ENCODE results near the gene ANGPT4.
"Not testable (repeated sequence)": the region's sequence is repeated elsewhere in the genome, so short reads cannot be mapped to it uniquely, and the experiment has no call there.

Gene ANGPT4

DNA sequence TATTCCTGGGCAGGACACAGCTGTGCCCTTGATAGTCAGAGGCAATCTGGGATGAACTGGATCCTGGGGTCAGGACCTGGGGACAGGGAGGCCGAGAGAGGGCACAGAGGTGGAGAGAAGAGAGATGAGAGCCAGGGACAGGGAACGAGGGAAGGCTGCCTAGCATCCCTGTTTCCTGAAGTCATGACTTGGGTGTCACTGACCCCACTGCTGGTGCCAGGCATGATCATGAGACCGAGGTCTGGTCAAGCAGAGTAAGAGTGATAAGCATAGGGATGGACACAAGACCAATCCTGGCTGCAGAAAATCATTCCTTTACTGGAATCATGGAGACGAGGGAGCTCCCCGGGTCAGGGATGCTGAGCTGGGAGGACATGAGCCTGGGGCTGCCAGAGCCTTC is 46.5 kb downstream of the ANGPT4 start:
- in situ Hi-C loops (cut with MboI; ENCODE audit: low sequenced_read_pairs): no loop called here
- DNase-seq (ENCODE audit: low spot score in 2 of 2): no peak
- H3K4me3 ChIP-seq: no peak overlapping the region
- no peaks in the 10 kb centered on the region for H3K4me1 ChIP-seq
- no peaks in the 10 kb centered on the region for H3K36me3 ChIP-seq (replicated peaks)
- H3K9me3 ChIP-seq: no peaks in the 10 kb centered on the region
- H3K27me3 ChIP-seq (ENCODE audit: low read depth): no peaks in the 10 kb centered on the region

DNA sequence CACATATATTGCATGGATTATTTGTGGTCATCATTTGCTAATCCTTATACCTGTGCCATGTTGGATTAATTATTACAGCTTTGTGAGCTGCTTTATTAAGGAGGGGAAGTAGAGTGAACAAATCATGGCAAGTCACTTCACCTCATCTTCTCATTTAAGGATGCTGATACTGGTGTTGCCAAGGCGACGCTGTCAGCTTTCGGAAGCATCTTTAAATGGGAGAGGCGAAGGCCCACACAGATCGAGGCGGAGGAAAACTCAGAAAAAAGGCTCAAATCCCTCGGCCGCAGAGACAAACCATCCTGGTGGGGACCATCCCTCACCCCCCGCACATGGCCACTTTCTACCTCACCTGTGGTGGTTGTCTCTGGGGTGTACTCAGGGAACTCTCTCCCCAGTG is 47.9 kb downstream of the ANGPT4 start:
- in situ Hi-C loops (cut with MboI; ENCODE audit: low sequenced_read_pairs): no loop called here
- H3K27me3 ChIP-seq (ENCODE audit: low read depth): no peaks in the 10 kb centered on the region
- no peaks in the 10 kb centered on the region for H3K4me1 ChIP-seq

DNA sequence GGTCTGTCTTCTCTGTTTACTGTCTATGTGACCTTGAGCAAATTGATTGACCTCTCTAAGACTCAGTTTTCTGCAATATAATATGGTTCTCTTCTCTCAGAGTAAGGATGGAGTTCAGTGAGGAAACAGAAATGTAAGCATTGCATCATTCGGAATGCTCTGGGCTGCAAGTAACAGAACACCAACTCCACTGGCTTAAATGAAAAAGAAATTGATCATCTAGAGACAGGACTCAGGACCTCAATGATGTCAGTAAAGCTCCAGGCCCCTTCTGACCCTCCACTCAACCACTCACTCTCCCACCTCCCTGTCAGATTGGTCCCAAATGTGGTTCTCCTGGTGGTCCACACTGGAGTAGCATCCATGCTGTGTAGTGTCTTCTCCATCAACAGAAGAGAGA is 50.7 kb downstream of the ANGPT4 start:
- in situ Hi-C loops (cut with MboI; ENCODE audit: low sequenced_read_pairs): no loop called here
- DNase-seq (ENCODE audit: low spot score in 2 of 2): no peak
- no peaks in the 10 kb centered on the region for H3K9me3 ChIP-seq
- H3K4me3 ChIP-seq: no peak overlapping the region
- H3K27me3 ChIP-seq (ENCODE audit: low read depth): no peaks in the 10 kb centered on the region
- no peaks in the 10 kb centered on the region for H3K4me1 ChIP-seq
- no peaks in the 10 kb centered on the region for H3K36me3 ChIP-seq (replicated peaks)

More for the DNA sequence above, 47.9 kb downstream of the ANGPT4 start:
- DNase-seq (ENCODE audit: low spot score in 2 of 2): no peak
- Histone ChIP-seq H3K9me3 (no peaks in the 10 kb centered on the region), H3K4me3 (no peak overlapping the region), H3K36me3 (replicated peaks) (no peaks in the 10 kb centered on the region)

DNA sequence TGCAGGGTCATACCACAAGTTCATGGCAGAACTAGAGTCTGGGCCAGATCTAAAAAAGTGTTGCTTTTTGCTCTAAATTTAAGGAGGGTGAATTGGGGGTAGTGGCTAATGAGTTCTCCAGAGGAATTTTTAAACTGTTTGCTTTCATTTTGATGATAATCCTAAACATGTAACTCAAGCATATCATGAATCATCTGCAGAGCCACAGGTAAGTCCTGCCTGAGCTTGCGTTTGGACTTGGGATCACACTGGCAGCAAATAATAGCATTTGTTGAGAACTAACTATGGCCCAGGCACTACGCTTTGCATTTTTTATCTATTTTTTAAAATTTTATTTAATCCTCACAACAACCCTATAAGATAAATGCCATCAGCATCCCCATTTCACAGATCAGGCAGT is 55.2 kb downstream of the ANGPT4 start:
- DNase-seq (ENCODE audit: low spot score in 2 of 2): no peak
- no peaks in the 10 kb centered on the region for H3K9me3 ChIP-seq
- H3K36me3 ChIP-seq (replicated peaks): no peaks in the 10 kb centered on the region
- H3K4me1 ChIP-seq: no peaks in the 10 kb centered on the region
- no peak overlapping the region for H3K4me3 ChIP-seq
- H3K27me3 ChIP-seq (ENCODE audit: low read depth): no peaks in the 10 kb centered on the region
- in situ Hi-C loops (cut with MboI; ENCODE audit: low sequenced_read_pairs): no loop called here

DNA sequence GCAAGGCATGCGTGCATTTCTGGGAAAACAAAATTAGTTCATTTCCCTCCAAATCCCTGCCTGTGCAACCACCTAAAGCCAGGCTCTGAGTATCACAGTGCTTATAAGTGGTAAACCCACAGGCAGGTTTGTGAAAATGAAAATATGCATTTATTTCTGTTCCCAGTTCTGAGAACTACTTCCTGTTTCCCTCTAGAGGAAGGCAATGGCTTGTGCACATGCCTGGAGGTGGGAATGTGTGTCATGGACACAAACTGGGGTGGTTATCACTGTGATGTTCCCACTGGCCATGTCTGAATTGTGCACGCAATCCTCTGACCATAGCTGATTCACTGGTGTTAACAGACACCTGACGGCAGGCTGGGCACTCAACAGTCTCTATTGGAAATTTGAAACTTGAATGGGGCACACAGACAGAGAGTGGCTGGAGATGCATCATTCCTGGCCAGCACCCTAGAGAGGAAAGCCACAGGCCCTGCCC is 56.3 kb downstream of the ANGPT4 start:
- H3K9me3 ChIP-seq: no peaks in the 10 kb centered on the region
- no peaks in the 10 kb centered on the region for H3K27me3 ChIP-seq (ENCODE audit: low read depth)
- in situ Hi-C loops (cut with MboI; ENCODE audit: low sequenced_read_pairs): no loop called here
- H3K36me3 ChIP-seq (replicated peaks): no peaks in the 10 kb centered on the region
- H3K4me1 ChIP-seq: no peaks in the 10 kb centered on the region
- no peak overlapping the region for H3K4me3 ChIP-seq
- no peak for DNase-seq (ENCODE audit: low spot score in 2 of 2)

DNA sequence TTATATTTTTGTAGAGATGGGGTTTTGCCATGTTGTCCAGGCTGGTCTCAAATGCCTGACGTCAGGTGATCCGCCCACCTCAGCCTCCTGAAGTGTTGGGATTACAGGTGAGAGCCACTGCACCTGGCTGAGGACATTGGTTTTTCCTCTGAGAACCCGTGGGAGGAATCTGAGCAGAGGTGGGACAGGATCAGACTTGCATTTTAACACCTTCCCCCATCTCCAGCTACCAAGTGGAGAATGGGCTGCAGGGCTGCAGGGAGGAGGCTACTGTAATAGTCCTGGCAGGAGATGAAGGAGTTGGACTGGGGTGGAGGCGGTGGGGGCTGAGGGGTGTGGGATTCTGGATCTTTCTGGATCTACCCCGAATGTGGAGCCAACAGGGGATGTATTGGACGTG is 58.1 kb downstream of the ANGPT4 start:
- in situ Hi-C loops (cut with MboI; ENCODE audit: low sequenced_read_pairs): no loop called here
- H3K27me3 ChIP-seq (ENCODE audit: low read depth): no peaks in the 10 kb centered on the region
- H3K9me3 ChIP-seq: no peaks in the 10 kb centered on the region
- H3K4me3 ChIP-seq: no peak overlapping the region
- DNase-seq (ENCODE audit: low spot score in 2 of 2): no peak
- no peaks in the 10 kb centered on the region for H3K36me3 ChIP-seq (replicated peaks)
- no peaks in the 10 kb centered on the region for H3K4me1 ChIP-seq

DNA sequence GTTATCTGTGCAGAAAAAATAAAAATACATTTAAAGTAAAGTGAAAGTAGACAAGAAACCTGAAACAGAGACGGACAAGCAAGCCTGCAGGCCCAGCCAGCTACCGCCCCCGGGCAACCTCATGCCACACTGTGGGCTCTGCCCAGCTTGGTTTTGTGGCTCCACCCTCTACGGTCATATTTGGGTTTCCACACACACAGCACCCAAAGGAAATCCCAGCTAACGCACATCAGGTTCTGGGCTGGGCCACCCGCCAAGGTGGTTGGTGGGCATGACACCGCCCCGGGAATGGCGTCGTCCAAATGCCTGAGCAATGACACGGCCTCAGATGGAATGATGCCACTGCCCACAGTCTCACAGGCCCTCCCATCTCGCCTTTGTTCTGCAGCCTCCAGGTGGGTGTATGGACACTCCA is 59.8 kb downstream of the ANGPT4 start:
- in situ Hi-C loops (cut with MboI; ENCODE audit: low sequenced_read_pairs): no loop called here
- Histone ChIP-seq H3K9me3 (no peaks in the 10 kb centered on the region), H3K27me3 (ENCODE audit: low read depth) (no peaks in the 10 kb centered on the region), H3K4me1 (no peaks in the 10 kb centered on the region), H3K4me3 (no peak overlapping the region), H3K36me3 (replicated peaks) (no peaks in the 10 kb centered on the region)
- DNase-seq (ENCODE audit: low spot score in 2 of 2): no peak

DNA sequence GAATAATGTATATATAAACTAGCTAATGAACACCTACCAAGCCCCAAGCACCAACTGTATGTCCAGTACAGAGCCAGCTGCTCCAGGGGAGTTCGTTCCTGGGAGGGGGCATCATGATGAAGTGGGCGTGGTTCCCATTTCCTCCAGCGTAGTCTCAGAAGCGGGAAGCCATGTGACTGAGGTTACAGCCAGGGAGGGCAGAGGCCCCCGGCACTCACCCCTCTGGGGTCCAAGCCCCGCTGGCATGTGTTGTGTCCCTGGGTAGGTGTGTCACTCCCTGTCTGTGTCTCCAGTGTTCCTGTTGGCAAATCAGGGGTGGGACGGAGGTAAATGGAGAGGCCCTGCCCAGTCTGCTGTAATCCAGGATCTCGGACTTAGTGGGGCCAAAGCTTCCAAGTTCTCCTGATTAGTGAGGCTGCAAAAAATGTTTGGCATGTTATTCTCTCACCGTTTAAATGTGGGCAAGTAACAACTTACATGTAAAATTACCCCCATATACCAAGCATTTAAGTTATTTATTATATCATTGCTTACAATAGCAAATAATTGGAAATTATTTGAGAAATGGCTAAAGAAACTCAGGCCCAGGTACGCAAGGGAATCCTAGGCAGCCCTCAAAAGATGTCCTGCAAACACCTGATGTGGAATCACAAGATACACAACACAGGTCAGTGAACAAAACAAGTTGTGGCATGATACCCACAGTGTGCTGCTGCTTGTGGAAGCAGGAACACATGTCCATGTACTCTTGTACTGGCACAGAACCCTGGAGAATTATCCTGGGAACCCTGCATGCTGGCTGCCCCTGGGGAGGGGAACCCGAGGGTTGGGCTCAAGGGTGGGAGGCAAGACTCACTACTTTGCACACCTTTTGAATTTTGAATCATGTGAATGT is 60.4 kb downstream of the ANGPT4 start:
- no peaks in the 10 kb centered on the region for H3K4me1 ChIP-seq

DNA sequence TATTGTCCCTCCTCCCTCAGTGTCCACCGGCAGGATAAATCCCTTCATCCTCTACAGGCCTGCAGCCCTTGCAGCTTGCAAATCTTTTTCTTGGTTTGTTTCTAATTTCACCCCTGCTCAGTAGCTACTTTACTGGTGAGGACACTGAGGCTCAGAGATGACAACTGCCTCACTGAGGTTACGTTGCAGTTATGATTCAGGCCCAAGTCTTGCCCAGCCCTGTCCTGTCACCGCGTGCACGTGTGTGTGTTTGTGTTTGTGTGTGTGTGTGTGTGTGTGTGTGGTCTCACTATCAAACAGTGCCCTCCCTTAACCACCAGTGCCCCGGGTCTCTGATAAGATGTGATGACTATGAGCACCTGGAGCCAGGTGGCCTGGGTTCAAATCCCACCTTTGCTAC is 61.5 kb downstream of the ANGPT4 start:
- no peak for DNase-seq (ENCODE audit: low spot score in 2 of 2)
- in situ Hi-C loops (cut with MboI; ENCODE audit: low sequenced_read_pairs): no loop called here
- Histone ChIP-seq H3K4me1 (no peaks in the 10 kb centered on the region), H3K36me3 (replicated peaks) (no peaks in the 10 kb centered on the region), H3K4me3 (no peak overlapping the region), H3K27me3 (ENCODE audit: low read depth) (no peaks in the 10 kb centered on the region), H3K9me3 (no peaks in the 10 kb centered on the region)

More for the DNA sequence above, 60.4 kb downstream of the ANGPT4 start:
- no peaks in the 10 kb centered on the region for H3K27me3 ChIP-seq (ENCODE audit: low read depth)
- H3K4me3 ChIP-seq: no peak overlapping the region
- H3K36me3 ChIP-seq (replicated peaks): no peaks in the 10 kb centered on the region
- no peak for DNase-seq (ENCODE audit: low spot score in 2 of 2)
- H3K9me3 ChIP-seq: no peaks in the 10 kb centered on the region
- in situ Hi-C loops (cut with MboI; ENCODE audit: low sequenced_read_pairs): no loop called here

DNA sequence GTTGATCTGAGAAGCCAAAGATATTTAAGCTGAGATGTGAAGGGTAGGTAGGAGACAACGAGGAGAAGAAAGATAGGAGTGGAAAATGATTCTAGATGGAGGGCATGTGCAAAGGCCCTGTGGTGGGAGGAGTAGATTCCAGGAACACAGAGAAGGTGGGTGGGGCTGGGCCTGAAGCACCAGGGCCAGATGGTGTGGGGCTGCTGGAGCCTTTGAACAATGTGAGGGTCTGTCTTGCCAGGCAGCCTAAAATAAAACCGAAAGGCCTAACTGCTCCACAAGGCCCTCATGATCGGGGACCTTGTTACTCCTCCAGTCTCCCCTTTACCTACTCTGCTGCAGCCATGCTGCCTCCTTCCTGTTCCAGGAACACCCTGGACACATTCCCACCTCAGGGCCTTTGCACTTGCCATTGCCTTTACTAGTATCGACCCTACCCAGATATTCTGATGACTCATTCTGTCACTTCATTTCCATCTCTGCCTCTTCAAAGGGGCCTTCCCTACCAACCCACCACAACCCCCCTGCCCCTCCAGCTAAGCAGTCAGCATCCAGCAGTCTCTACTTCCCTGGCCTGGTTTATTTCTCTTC is 62.6 kb downstream of the ANGPT4 start:
- Histone ChIP-seq H3K4me3 (no peak overlapping the region), H3K9me3 (no peaks in the 10 kb centered on the region), H3K4me1 (no peaks in the 10 kb centered on the region), H3K27me3 (ENCODE audit: low read depth) (no peaks in the 10 kb centered on the region), H3K36me3 (replicated peaks) (no peaks in the 10 kb centered on the region)
- in situ Hi-C loops (cut with MboI; ENCODE audit: low sequenced_read_pairs): no loop called here
- DNase-seq (ENCODE audit: low spot score in 2 of 2): no peak

DNA sequence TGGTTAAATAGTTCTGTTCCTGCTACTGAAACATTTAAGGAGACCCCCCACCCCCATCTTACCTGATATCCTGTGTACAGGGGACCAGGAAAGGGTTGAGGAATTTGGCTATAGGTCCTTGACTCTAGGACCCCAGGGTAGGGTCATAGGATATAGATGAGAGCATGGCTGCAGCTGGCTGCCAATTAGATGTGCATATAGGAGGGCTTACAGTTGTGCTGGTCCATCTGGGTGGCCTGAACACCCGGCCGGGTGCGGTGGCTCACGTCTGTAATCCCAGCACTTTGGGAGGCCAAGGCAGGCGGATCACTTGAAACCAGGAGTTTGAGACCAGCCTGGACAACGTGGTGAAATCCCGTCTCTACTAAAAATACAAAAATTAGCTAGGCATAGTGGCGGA is 67.4 kb downstream of the ANGPT4 start:
- H3K4me3 ChIP-seq; H3K36me3 ChIP-seq (replicated peaks); in situ Hi-C loops (cut with MboI; ENCODE audit: low sequenced_read_pairs); H3K4me1 ChIP-seq; H3K27me3 ChIP-seq (ENCODE audit: low read depth); DNase-seq (ENCODE audit: low spot score in 2 of 2); H3K9me3 ChIP-seq: not testable (repeated sequence)

DNA sequence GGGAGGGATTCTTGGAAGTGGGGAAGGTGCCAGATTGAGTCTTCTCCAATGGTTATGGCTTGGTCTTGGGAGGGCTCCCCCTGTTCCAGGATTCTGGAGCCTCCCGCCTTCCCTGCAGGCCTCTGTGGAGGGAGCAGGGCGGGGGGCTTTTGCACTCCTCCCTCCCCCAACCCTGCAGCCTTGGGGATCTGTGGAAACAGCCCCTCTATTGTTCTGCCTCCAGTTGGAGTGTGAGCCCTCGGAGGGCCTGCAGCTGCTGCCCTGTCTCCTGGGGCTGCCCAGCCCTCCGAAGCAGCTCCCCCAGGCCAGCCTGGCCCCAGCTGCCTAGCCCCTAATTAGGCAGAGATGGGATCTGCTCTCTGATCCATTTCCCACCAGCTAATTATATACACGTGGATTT is 67.9 kb downstream of the ANGPT4 start:
- no peaks in the 10 kb centered on the region; the same call in 1 of the 2 replicates for H3K4me1 ChIP-seq
- DNase-seq (ENCODE audit: low spot score in 2 of 2): no peak
- no peak overlapping the region for H3K4me3 ChIP-seq
- no peaks in the 10 kb centered on the region for H3K27me3 ChIP-seq (ENCODE audit: low read depth)
- in situ Hi-C loops (cut with MboI; ENCODE audit: low sequenced_read_pairs): no loop called here
- H3K9me3 ChIP-seq: no peaks in the 10 kb centered on the region
- H3K36me3 ChIP-seq (replicated peaks): no peaks in the 10 kb centered on the region

DNA sequence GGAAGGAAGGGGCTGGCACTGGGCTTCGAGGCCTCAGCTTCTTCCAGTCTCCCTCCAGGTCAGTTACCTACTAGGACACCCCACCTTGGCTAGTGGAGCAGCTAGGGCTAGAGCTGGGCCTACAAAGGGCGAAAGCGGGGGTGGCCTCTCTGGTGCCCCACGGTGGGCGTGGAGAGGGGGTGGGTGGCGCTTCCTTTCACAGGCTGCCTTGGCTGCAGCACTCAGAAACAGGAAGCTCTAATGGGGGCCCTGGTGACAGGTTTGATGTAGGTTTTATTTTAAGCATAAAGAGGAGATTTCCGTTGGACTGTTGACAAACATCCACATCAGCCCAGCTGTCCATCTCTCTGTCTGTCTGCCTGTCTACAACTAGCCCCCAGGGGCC is 69.2 kb downstream of the ANGPT4 start:
- Histone ChIP-seq H3K4me1 (no peaks in the 10 kb centered on the region; the same call in 1 of the 2 replicates), H3K4me3 (no peak overlapping the region), H3K9me3 (no peaks in the 10 kb centered on the region), H3K27me3 (ENCODE audit: low read depth) (no peaks in the 10 kb centered on the region), H3K36me3 (replicated peaks) (no peaks in the 10 kb centered on the region)
- in situ Hi-C loops (cut with MboI; ENCODE audit: low sequenced_read_pairs): no loop called here
- no peak for DNase-seq (ENCODE audit: low spot score in 2 of 2)

Data from HAP-1 (cell line).